ENCODE measurements around the gene SKIDA1.

Gene SKIDA1

GRCh38 chr10:21501731-21502347, 23.6 kb downstream of the SKIDA1 start:
- DNase-seq (ENCODE audit: low read depth) = no peak
- no peak for TF ChIP-seq CTCF (IDR thresholded peaks at IDR 0.05; ENCODE audit: low read depth, low read length, missing control alignments)
- no peak overlapping the region for H3K4me3 ChIP-seq (ENCODE audit: low read depth, low read length)
- in situ Hi-C loops (cut with HindIII; ENCODE audit: low sequenced_read_pairs) = loop anchor here (25.0 kb wide), 2 partner anchors 215 to 415 kb away; no protein-coding TSS in a partner anchor

GRCh38 chr10:21501091-21501490, 24.4 kb downstream of the SKIDA1 start:
- no peak for DNase-seq (ENCODE audit: low read depth)
- in situ Hi-C loops (cut with HindIII; ENCODE audit: low sequenced_read_pairs) = loop anchor here (25.0 kb wide), 2 partner anchors 214 to 414 kb away; no protein-coding TSS in a partner anchor
- no peak for TF ChIP-seq CTCF (IDR thresholded peaks at IDR 0.05; ENCODE audit: low read depth, low read length, missing control alignments)
- H3K4me3 ChIP-seq (ENCODE audit: low read depth, low read length) = no peak overlapping the region

GRCh38 chr10:21500578-21500910, 24.9 kb downstream of the SKIDA1 start:
- TF ChIP-seq CTCF (IDR thresholded peaks at IDR 0.05; ENCODE audit: low read depth, low read length, missing control alignments) = no peak
- no peak overlapping the region for H3K4me3 ChIP-seq (ENCODE audit: low read depth, low read length)
- in situ Hi-C loops (cut with HindIII; ENCODE audit: low sequenced_read_pairs) = loop anchor here (25.0 kb wide), 2 partner anchors 213 to 413 kb away; no protein-coding TSS in a partner anchor
- DNase-seq (ENCODE audit: low read depth) = no peak

GRCh38 chr10:21499701-21500577, 25.5 kb downstream of the SKIDA1 start:
- no peak for DNase-seq (ENCODE audit: low read depth)
- no peak for TF ChIP-seq CTCF (IDR thresholded peaks at IDR 0.05; ENCODE audit: low read depth, low read length, missing control alignments)
- no peak overlapping the region for H3K4me3 ChIP-seq (ENCODE audit: low read depth, low read length)
- in situ Hi-C loops (cut with HindIII; ENCODE audit: low sequenced_read_pairs) = loop anchor here (25.0 kb wide), 2 partner anchors 213 to 413 kb away; no protein-coding TSS in a partner anchor

GRCh38 chr10:21498986-21499385, 26.5 kb downstream of the SKIDA1 start:
- no peak for TF ChIP-seq CTCF (IDR thresholded peaks at IDR 0.05; ENCODE audit: low read depth, low read length, missing control alignments)
- DNase-seq (ENCODE audit: low read depth) = no peak
- in situ Hi-C loops (cut with HindIII; ENCODE audit: low sequenced_read_pairs) = no loop called here
- H3K4me3 ChIP-seq (ENCODE audit: low read depth, low read length) = no peak overlapping the region

GRCh38 chr10:21498377-21498776, 27.1 kb downstream of the SKIDA1 start:
- in situ Hi-C loops (cut with HindIII; ENCODE audit: low sequenced_read_pairs) = no loop called here
- no peak for TF ChIP-seq CTCF (IDR thresholded peaks at IDR 0.05; ENCODE audit: low read depth, low read length, missing control alignments)
- no peak for DNase-seq (ENCODE audit: low read depth)
- no peak overlapping the region for H3K4me3 ChIP-seq (ENCODE audit: low read depth, low read length)

Measured in astrocyte of the cerebellum (primary cell).